HUDEP-2 (cell line): Measurements from ENCODE around the gene CNOT10.
"Not testable (repeated sequence)": the region's sequence is repeated elsewhere in the genome, so short reads cannot be mapped to it uniquely, and the experiment has no call there.

Source experiments
- DNase-seq, 76 experiments: peaks; one replicate each; lab custom pipeline; 2025; ENCODE audit not compliant: unreplicated experiment in 76 of 76; lab: John Stamatoyannopoulos, UW

CNOT10 gene

DNA sequence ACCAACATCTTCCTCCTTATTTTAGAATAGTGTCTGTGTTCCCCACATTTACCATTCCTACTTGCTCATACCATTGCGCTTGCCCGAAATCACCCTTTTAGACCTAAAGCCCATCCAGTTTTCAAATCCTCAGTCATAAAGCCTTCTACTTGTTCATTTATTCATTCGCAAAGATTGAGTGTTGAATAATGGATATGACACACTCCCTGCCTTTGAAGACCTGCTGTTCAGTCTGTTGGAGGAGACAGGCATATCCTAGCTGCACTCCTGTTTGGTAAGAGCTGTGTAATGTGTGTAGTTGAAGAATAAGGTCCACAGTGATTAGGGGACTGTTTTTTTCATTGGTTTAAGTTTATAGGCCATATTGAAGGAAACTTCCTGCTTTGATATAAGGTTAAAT lies 1.7 kb downstream of the CNOT10 start:
- DNase-seq = no peak

DNA sequence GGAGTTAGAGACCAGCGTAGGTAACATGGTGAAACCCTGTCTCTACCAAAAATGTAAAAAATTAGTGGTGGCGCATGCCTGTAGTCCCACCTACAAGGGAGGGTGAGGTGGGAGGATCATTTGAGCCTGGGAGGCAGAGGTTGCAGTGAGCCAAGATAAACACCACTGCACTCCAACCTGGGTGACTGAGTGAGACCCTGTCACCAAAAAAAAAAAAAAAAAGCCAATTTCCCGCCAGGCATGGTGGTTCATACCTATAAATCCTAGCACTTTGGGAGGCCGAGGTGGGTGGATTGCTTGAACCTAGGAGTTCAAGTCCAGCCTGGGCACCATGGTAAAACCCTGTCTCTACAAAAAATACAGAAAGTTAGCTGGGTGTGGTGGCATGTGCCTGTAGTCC lies 6.9 kb downstream of the CNOT10 start:
- no peak for DNase-seq

DNA sequence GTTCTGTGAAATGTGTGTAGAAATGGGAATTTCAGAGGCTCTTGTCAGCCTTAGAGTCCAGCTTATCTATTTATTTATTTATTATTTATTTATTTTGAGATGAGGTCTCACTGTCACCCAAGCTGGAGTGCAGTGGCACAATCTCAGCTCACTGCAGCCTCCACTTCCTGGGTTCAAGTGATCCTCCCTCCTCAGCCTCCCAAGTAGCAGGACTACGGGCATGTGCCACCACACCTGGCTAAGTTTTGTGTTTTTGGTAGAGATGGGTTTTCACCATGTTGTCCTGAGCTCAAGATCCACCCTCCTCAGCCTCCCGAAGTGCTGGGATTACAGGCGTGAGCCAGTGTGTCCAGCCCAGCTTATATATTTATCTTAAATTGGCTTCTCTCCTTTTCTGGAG lies 11.5 kb downstream of the CNOT10 start:
- no peak for DNase-seq

DNA sequence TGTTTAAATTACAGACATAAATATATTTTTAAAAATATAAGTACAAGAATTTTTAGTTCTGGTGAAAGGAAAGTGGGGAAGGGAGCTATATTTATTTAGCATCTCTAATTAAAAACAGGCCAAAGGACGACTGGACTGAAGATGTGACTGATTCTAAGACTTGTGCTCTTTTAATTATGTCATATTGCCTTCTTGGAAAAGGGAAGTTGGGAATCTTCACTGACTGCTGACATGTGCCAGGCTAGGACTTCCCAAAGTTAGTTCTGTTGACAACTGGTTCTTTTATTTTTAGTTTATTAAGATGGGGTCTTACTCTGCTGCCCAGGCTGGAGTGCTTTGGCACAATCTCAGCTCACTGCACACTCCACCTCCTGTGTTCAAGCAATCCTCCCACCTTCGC lies 13.5 kb downstream of the CNOT10 start:
- DNase-seq = no peak

DNA sequence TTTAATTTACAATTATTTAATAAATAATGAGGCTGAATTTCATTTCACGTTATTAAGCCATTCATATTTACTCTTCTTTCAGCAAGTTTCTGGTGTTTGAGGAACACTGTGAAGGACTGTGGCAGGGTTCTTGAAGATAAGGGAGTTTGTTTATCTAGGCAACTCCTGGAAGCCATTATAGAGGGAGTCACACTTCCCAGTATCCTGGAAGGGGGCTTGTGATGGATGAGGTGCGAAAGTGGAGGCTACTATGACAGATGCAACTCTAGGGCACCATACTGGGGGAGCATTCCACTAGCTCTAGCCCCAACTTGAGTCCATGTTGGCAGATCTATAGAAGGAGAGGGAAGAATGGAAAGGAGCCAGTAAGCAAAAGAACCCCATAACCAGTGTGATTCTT lies 14.4 kb downstream of the CNOT10 start:
- DNase-seq = no peak

DNA sequence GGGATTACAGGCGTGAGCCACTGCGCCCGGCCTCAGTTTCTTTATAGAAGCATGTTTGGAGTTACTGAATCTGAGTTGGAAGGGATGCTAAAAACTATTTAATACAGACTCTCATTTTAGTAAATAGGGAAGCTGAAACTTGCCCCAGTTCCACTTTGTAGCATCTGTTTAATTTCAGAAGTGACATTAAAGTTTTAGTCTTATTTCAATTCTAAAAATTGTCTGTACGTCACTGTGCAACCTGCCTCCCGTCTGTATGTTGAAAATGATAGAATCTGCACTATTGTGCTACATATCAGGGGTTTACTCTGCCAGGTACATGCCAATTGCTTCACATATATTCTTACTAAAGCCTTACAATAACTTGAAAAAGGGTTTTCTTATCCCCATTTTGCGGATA lies 15.3 kb downstream of the CNOT10 start:
- no peak for DNase-seq

DNA sequence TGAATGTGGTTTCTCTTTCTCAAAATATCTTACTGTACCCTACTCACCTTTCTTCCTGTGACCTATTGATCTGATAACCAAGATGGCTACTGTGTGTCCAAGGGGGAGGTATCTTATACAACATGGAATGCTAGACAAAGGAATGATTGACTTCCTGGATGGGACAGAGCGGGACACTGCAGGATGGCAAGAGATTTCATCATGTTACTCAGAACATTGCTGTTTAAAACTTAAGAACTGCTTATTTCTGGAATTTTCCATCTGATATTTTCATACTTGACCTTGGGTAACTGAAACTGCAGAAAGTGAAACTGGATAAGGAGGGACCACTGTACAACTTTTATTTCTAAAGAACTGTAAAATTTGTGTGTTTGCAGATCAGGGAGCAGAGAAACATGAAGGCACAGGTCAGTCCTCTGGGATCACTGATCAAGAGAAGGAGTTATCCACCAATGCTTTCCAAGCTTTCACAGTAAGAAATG lies 18.5 kb downstream of the CNOT10 start:
- DNase-seq = no peak

DNA sequence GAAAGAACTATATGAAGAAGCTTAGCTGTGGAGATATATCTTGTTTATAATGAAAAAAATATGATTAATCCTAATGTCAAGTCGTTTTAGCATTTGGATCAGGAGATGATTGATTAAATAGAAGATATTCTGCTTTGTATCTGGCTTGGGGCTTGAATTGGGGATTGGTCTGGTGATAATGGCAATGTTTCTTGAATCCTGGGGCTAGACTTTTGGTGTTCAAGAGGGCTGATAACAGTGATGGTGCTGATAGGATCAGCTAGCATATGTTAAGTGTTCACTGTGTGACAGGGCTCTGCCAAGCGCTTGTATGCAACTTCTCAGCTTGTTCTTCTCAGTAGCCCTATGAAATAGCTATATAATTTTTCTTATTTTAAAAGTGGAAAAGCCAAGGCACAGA lies 20.2 kb downstream of the CNOT10 start:
- DNase-seq = peak in 4 of 76 experiments; percentile 4 to 25 (median 22)

DNA sequence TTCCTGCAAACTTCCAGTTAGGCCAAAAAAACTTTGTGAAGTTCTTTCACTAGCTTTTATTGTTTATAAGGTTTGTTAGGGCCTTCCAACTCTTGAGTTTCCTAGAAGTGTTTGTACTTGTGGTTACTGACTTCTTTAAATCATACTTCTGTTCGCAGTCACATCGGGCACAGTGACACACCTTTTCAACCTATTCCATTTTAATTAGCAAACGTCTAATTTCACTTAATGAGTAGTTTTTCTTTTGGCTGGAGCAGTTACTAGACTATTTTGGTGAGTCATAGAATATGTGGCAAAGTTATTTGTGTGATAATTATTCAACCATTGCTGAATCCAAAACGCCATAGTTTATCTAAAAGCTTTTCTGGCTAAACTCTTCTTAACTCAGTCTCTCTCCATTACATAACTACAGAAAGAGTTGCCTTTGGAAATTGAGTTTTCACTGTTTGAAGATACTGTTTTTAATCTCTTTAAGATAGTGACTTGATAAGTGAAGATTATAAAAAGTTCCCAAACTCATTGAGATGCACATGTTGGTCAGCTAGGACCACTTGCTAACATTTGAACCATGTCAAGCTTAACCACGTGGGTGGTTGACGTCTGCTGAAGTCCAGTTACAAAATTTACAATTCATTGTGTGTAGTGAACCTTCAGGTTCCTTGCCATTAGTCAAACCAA lies 21.5 kb downstream of the CNOT10 start:
- no peak for DNase-seq

DNA sequence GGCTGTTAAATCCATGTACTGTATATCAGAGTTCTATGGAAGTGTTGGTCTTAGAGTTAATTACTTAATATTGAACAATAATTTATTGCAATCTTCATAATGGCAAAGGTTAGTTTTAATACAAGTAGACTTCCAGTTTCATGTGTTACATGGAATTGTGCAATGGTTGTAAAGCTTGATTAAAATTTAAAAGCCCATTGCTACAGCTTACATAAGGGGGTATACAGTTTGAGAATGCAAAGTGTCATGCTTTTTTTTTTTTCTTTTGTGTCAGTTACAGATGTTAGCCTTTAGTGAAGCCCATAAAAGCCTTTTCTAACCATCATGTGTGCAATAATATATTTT lies 22.0 kb downstream of the CNOT10 start:
- DNase-seq = no peak

DNA sequence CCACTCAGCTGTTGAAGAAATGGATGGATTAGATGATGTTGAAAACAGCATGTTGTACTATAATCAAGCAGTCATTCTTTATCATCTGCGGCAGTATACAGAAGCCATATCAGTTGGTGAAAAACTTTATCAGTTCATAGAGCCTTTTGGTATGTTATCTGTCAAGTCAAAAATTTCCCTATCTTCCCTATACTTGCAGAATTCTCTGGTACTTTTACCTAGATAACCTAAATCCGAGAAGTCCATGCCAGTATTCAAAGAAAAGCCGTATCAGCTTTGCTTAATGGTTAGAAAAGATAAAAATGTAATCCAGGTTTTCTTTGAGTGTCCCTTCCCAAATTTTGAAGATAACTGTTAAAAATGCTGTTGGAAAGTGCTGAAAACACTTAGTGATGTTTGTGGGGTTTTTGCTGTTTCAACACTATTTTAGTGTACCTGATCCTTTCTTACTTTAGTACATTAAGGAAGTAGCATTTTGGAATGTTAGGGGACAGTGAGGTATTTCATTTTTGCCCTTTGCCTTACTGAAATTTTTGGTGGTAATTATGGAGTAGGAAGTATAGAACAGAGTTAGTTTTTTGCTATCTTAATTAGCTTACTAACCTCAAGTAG lies 23.8 kb downstream of the CNOT10 start:
- peak in 31 of 76 experiments; percentile 8 to 85 (median 52) for DNase-seq

DNA sequence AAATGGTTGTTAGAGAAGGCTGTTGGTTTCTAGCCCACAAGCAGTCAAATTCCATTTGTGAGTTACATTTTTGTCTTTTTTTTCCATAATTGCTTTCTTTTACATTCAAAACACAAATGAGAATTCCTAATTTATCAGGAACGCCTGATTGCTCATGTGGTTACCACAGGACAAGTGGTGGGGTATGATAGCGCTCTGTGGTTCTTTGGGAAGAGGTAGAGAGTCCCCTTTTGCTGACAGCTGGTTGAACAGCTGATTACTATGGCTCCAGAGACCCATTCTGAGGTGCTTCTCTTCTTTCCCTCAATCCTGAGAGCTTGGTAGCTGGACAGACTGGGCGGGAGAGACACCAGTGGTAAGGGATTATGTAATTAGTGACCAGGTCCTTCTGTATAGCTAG lies 24.4 kb downstream of the CNOT10 start:
- peak in 13 of 76 experiments; percentile 1 to 41 (median 12) for DNase-seq

DNA sequence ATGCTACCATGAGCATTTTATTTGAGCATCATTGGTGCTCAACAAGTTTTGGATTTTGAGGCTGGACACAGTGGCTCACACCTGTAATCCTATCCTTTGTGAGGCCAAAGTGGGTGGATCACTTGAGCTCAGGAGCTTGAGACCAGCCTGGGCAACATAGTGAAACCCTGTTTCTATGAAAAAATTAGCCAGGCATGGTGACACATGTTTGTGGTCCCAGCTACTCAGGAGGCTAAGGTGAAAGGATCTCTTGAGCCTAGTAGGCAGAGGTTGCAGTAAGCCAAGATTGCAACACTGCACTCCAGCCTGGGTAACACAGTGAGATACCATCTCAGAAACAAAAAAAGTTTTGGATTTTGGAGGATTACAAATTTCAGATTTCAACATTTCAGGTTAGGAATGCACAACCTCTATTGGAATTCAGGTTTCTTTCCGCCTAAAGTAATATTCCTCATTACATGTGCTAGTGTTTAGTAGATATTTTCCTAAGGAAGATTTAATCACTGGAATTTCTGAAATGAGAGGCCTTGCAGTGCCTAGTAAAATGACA lies 27.6 kb downstream of the CNOT10 start:
- DNase-seq = no peak

DNA sequence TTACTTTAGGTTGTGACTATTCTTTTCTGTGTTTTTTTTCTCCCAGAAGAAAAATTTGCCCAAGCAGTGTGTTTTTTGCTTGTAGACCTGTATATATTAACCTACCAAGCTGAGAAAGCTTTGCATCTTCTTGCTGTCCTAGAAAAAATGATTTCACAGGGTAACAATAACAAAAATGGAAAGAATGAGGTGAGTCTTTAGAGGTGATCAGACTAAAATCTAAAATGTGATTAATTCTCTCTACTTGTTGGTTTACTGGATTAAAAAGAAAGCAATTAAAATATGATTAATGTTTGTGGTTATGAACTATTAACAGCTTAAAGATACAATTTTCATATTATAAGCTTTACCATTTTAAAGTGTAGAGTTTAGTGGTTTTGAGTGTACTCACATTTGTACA lies 28.2 kb downstream of the CNOT10 start:
- no peak for DNase-seq

DNA sequence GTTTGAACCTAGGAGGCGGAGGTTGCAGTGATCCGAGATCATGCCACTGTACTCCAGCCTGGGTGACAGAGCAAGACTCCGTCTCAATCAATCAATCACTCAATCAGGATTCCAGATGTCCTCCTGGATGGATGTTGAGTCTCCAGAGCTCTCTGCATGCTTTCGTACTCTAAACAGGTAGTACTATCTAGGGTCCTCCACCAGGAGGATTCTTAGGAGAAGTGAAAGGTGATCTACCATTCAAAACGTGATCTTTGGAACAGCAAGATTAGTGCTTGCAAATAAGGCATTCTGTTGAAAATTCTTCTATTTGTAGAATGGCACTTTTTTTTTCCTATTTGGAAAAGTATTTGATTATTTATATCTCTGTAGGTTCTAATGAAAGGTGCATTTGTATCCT lies 34.3 kb downstream of the CNOT10 start:
- no peak for DNase-seq

DNA sequence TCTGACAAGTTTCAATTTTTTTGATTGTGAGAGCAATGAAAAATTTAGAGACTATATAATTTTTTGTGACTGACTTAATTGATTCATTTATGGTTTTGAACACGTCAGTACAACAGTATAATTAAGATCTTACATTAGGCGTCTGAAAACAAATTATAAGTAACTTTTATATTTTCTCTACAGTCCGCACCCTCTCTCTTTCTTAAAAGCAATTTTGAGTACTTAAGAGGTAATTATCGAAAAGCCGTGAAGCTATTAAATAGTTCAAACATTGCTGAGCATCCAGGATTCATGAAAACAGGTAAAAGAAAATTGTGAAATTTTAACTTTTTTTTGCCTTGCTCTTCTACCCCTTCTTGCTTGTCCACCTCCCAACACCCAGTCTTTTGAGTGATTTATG lies 34.9 kb downstream of the CNOT10 start:
- no peak for DNase-seq

DNA sequence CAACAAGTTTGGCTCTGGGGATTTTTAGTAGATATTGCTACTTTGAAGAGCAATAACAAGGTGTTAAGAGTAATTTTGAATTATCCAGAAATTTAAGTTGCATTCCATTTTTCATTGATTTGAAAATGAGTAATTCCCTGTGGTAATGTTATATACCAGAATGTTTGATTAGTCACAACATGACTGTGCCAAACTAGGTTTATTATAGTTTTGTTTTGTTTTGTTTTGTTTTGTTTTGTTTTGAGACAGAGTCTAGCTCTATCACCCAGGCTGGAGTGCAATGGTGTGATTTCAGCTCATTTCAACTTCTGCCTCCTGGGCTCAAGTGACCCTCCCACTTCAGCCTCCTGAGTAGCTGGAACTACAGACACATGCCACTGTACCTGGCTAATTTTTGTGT lies 40.7 kb downstream of the CNOT10 start:
- DNase-seq = no peak

DNA sequence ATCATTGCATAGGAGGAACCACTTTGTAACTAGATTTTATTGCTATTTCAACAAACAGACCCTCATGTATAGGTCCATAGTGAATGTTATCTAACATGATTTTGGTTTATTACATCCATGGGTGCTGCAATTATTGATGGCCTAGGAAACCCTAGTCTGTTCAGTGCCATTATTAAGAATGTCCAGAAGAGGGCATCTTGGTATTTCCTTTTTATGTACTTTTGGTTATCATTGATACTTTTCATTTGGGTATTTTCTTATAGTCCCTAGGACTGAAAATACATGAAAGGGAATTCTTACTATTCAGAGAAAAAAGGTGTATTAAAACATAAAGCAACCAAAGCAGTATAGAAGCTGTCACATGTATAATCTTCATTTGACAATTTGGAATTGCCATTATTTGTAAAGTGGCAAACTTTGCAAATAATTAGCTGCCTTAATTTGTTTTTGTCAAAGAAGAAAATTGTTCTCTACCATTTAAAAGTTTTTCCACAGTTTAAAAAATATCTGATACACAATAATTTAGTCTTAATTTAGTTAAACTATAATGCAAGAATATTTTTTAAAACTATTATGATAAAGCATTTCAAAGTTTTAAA lies 48.7 kb downstream of the CNOT10 start:
- peak in 19 of 76 experiments; percentile 2 to 46 (median 12) for DNase-seq

DNA sequence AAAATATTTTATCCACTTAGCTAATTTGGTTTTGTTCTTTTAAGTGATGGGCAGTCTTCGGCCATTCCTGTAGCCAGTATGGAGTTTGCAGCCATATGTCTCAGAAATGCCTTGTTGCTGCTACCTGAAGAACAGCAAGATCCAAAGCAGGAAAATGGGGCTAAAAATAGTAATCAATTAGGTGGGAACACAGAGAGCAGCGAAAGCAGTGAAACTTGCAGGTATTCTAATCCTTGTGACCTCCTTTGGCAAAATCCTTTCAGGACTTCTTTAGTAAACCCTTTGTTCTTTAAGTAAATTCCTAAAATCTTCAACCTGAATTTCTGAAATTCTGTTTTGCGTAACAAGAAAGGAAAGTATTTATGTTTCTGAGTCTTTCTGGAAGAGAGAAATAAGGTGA lies 49.8 kb downstream of the CNOT10 start:
- no peak for DNase-seq

DNA sequence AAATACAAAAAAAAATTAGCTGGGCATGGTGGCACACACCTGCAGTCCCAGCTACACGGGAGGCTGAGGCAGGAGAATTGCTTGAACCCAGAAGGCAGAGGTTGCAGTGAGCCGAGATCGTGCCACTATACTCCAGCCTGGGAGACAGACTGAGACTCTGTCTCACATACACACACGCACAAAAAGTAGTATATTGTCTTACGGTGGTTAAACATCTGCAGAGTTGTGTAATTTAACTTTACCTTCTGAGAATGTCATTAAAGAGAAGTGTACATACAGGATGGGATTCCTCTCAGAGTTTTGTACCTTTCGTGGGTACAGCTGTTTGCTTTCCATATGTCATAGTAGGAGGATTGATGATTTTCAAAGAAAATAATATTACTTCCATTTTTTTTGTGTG lies 58.5 kb downstream of the CNOT10 start:
- not testable (repeated sequence) for DNase-seq

DNA sequence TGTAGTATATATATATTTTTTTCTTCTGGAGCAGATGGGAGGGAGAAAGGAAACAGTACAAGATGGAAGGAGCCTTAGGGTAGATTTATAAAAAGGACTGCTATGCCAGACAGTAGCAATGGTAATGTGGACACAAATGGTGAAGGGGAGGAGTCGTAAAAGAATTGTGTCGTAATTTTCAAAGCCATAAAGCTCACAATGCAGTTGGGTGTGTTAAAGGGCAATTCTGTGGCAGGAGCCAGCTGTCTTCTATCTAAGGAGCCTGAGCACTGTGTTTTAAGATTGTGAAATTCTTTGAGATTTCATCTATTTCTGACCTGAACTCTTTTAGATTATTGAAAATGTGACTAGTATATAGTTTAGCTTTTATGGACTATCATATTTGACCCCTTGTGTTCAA lies 58.9 kb downstream of the CNOT10 start:
- no peak for DNase-seq

DNA sequence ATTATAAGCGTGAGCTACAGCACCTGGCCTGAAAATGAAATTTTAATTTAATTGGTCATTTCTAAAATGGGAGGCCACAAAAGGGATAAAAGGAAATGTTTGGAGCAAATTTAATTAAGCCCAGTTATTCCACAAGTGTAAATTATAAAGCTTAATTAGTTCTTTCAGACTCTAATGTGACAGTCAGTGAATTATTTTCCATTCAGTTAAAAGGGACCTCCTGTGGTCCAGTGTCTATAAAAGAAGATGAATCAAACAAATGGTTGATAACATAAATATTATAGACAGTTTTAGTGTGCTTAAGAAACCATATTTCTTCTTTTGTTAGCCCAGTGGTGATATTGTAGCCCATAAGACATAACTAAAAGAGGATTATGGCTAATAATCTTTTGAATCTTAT lies 66.4 kb downstream of the CNOT10 start:
- no peak for DNase-seq
